Tibial nerve (tissue), 4 donors: ENCODE results near the gene EXO5. TPM values are rescaled to one million over a fixed set of nuclear protein-coding genes. Genes with fewer than 3 reads are reported as not detected.

Source experiments
- DNase-seq, 2 donors: peaks; one replicate each; pipeline ENCODE4 v3.0.0-alpha.2; 2019; ENCODE audit warnings: low spot score in 2 of 2
- H3K27ac ChIP-seq, 4 donors: fragments of 200-600 bp; sonication (generic) in 3 of 4; one replicate each; pipeline ENCODE4 v1.5.1; 2017 to 2019; ENCODE audit warnings: mild to moderate bottlenecking in 1 of 4
- H3K27me3 ChIP-seq, 2 donors: fragments of 200-600 bp; sonication (generic) in 1 of 2; one replicate each; pipeline versions ENCODE4 v1.5.1 to v1.6.0; 2017 to 2019
- H3K36me3 ChIP-seq, 3 donors: fragments of 200-600 bp; sonication (generic); one replicate each; pipeline ENCODE4 v1.5.1; 2018 to 2019
- H3K4me1 ChIP-seq, 4 donors: fragments of 200-600 bp; sonication (generic) in 3 of 4; one replicate each; pipeline ENCODE4 v1.5.1; 2017 to 2019
- H3K4me3 ChIP-seq, 4 donors: fragments of 200-600 bp; sonication (generic) in 3 of 4; one replicate each; pipeline ENCODE4 v1.5.1; 2017 to 2019; ENCODE audit warnings: mild to moderate bottlenecking in 1 of 4, moderate library complexity in 1 of 4
- H3K9me3 ChIP-seq, 4 donors: fragments of 200-600 bp; sonication (generic) in 3 of 4; one replicate each; pipeline ENCODE4 v1.5.1; 2017 to 2019
- CTCF ChIP-seq, 5 experiments: fragments of 200-600 bp in 3 of 5; fragments of 450-650 bp in 2 of 5; sonication (generic) in 3 of 5; IDR thresholded peaks; one replicate each; pipeline ENCODE4 v1.5.1; 2016 to 2019; ENCODE audit warnings: antibody characterized with exemption in 5 of 5, mild to moderate bottlenecking in 3 of 5, moderate library complexity in 2 of 5
- EP300 ChIP-seq, 2 donors: sonication (generic); formaldehyde crosslinking; IDR thresholded peaks; one replicate each; pipeline ENCODE4 v1.6.1; 2017; ENCODE audit warnings: antibody characterized with exemption in 2 of 2, mild to moderate bottlenecking in 1 of 2
- POLR2A ChIP-seq, 2 donors: fragments of 450-650 bp; IDR thresholded peaks; one replicate each; pipeline ENCODE4 v1.6.1; 2017; ENCODE audit warnings: antibody characterized with exemption in 2 of 2, mild to moderate bottlenecking in 2 of 2, moderate library complexity in 2 of 2
- WGBS, 2 donors: methylation state at CpG; one replicate each; pipeline ENCODE4 v1.1.5; 2018; 5-methylcytosine and 5-hydroxymethylcytosine counted together
- total RNA-seq, 4 donors: library from RNA; depleted of rRNA; stranded (reverse); fragments of >200 nt; gene quantifications; one replicate each; pipeline ENCODE4 v1.1.0, GENCODE V29; 2016

The EXO5 gene
- total RNA-seq = 1 to 10 TPM; 2.0 to 6.5 (median 4.6) TPM

DNA sequence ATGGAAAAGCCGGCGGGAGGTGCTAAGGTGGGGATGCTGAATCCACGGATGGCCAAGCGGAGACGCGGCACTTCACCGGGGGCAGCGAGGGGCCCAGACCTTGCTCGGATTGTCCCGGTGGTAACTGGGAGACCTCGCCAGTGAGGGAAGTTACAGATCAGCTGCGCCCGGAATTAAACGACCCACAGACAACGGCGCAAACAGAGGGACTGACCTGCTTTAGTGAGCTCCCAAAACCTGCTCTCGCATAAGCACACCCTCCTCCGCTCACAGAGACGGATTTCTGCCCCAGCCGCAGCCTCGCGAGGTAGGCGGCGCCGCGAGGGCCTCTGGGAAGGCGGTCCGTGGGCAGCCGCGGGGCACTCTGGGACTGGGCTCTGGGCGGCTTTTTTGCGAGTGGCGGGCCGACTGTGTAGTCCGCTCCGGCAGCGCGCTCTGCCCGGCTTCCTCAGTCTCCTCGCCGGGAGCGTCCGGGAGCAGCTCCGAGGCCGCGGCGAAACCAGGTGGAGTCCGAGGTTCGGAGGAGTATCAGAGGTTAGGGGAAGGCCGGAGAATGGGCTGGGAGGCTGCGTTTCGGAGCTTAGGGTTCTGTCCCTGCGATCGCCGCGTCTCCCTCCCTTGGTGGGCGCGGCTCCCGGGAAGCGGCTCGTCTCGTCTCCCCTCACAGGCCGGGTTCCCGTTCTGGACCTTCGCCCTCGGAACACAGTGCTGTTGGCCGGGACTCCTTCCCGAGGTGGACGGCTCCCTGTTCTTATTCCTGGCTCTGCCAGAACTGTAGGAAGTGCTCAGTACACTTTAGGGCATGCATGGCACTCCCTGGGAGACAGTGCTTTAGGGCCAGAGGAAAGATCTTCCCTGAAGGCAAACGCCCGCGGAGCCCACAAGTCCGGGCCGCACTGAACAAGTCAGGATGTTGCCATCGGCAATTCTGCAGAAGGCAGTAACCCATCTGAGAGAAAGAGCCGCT lies at the start of gene EXO5:
Gene EXO5, plus strand, starts transcription at position 393 of the 967 bp plus-strand sequence. CDS start 5,778 bp downstream, outside the sequence.
- Histone ChIP-seq H3K9me3 (peaks cover 0 to 59% (median 2%) of the 10 kb centered on the region in 4 donors), H3K4me1 (peaks cover 0 to 14% (median 0%) of the 10 kb centered on the region in 4 donors), H3K4me3 (peak within 1 kb of the TSS; percentile 60 to 91 (median 72)), H3K27me3 (no peaks in the 10 kb centered on the region), H3K36me3 (peaks cover 0 to 44% (median 0%) of the 10 kb centered on the region in 3 donors), H3K27ac (peak within 1 kb of the TSS in 3 of 4 donors; percentile 67 to 78 (median 77))
- 0 to 1% methylated on average over 36 to 46 of the region's 76 CpGs for WGBS, 2 donors
- peak; percentile 33 to 69 for TF ChIP-seq EP300 (IDR thresholded peaks at IDR 0.05)
- TF ChIP-seq POLR2A (IDR thresholded peaks at IDR 0.05) = peak in 1 of 2 donors; percentile 31
- no peak for TF ChIP-seq CTCF (IDR thresholded peaks at IDR 0.05)
- peak; percentile 50 to 57 for DNase-seq

DNA sequence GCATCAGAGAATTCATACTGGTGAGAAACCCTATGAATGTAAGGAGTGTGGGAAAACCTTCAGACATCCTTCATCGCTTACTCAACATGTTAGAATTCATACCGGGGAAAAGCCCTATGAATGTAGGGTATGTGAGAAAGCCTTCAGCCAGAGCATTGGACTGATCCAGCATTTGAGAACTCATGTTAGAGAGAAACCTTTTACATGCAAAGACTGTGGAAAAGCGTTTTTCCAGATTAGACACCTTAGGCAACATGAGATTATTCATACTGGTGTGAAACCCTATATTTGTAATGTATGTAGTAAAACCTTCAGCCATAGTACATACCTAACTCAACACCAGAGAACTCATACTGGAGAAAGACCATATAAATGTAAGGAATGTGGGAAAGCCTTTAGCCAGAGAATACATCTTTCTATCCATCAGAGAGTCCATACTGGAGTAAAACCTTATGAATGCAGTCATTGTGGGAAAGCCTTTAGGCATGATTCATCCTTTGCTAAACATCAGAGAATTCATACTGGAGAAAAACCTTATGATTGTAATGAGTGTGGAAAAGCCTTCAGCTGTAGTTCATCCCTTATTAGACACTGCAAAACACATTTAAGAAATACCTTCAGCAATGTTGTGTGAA lies 45.5 kb upstream of the EXO5 start:
- no peaks in the 10 kb centered on the region for H3K27me3 ChIP-seq
- DNase-seq = no peak
- H3K4me3 ChIP-seq = no peak overlapping the region
- peaks cover 0 to 82% (median 0%) of the 10 kb centered on the region in 3 donors for H3K36me3 ChIP-seq
- H3K27ac ChIP-seq = no peak overlapping the region
- peaks cover 0 to 100% (median 41%) of the 10 kb centered on the region in 4 donors for H3K9me3 ChIP-seq
- TF ChIP-seq CTCF (IDR thresholded peaks at IDR 0.05) = no peak
- no peak for TF ChIP-seq EP300 (IDR thresholded peaks at IDR 0.05)
- no peak for TF ChIP-seq POLR2A (IDR thresholded peaks at IDR 0.05)
- WGBS, 2 donors = 95 to 96% methylated on average over 3 of the region's 3 CpGs
- H3K4me1 ChIP-seq = no peaks in the 10 kb centered on the region

DNA sequence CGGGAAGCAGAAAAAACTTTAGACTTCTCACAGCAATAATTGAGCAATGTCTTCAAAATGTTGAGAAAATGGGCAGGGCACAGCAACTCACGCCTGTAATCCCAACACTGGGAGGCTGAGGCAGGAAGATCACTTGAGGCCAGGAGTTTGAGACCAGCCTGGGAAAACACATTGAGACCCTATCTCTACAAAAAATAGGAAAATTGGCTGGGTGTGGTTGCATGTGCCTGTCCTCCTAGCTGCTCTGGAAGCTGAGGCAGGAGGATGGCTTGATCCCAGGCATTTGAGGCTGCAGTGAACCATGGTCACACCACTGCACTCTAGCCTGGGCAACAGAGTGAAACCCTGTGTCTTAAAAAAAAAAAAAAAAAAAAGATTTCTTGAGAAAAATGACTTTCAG lies 39.2 kb upstream of the EXO5 start:
- Histone ChIP-seq H3K9me3 (peaks cover 0 to 91% (median 27%) of the 10 kb centered on the region in 4 donors), H3K27me3 (no peaks in the 10 kb centered on the region), H3K4me1 (no peaks in the 10 kb centered on the region), H3K27ac (no peak overlapping the region), H3K36me3 (peaks cover 0 to 23% (median 0%) of the 10 kb centered on the region in 3 donors), H3K4me3 (no peak overlapping the region)
- no peak for DNase-seq
- WGBS, 2 donors = 91 to 97% methylated on average over 2 of the region's 2 CpGs
- TF ChIP-seq POLR2A (IDR thresholded peaks at IDR 0.05) = no peak
- no peak for TF ChIP-seq EP300 (IDR thresholded peaks at IDR 0.05)
- no peak for TF ChIP-seq CTCF (IDR thresholded peaks at IDR 0.05)

- no peaks in the 10 kb centered on the region for H3K27me3 ChIP-seq
These were observed 33.3 kb upstream of the EXO5 start for GRCh38 chr1:40475268-40475667.

More at GRCh38 chr1:40475268-40475667, 33.3 kb upstream of the EXO5 start:
- 89 to 94% methylated on average over 2 of the region's 2 CpGs for WGBS, 2 donors
- Histone ChIP-seq H3K27ac (no peak overlapping the region), H3K4me1 (peaks cover 0 to 12% (median 5%) of the 10 kb centered on the region in 4 donors), H3K9me3 (peaks cover 0 to 49% (median 17%) of the 10 kb centered on the region in 4 donors), H3K4me3 (no peak overlapping the region), H3K36me3 (peaks cover 0 to 12% (median 0%) of the 10 kb centered on the region in 3 donors)
- no peak for DNase-seq
- TF ChIP-seq EP300 (IDR thresholded peaks at IDR 0.05) (no peak), CTCF (IDR thresholded peaks at IDR 0.05) (no peak), POLR2A (IDR thresholded peaks at IDR 0.05) (no peak)
